B cell (primary cell): ENCODE data around the gene KCNG4. TPM values are rescaled to one million over a fixed set of nuclear protein-coding genes. Genes with fewer than 3 reads are reported as not detected.

Source experiments
- ATAC-seq: fragments of 200-7000 bp; cut with Tn5 transposase; one replicate; pipeline ENCODE4 v1.10.0; 2021; ENCODE audit warnings: low read depth, mild to moderate bottlenecking, moderate number of reproducible peaks, moderate library complexity
- CTCF ChIA-PET: fragments of 350-600 bp; sonication (Branson Sonifier 250); formaldehyde crosslinking; loops from one replicate; lab custom pipeline; 2021; ENCODE audit warnings: antibody characterized with exemption, inconsistent platforms; lab: Charles Lee
- POLR2A ChIA-PET: fragments of 350-600 bp; sonication (Branson Sonifier 250); formaldehyde crosslinking; loops from one replicate; lab custom pipeline; 2021; ENCODE audit warnings: antibody characterized with exemption; lab: Charles Lee
- DNase-seq: peaks from one replicate; pipeline ENCODE4 v3.0.0; 2013
- H2AFZ ChIP-seq: 2 replicates; pipeline ENCODE4 v1.6.1; 2012; ENCODE audit warnings: mild to moderate bottlenecking, low read depth, low read length; ENCODE audit not compliant: insufficient read depth, poor library complexity, severe bottlenecking
- H3K27ac ChIP-seq, 2 donors: 1 replicate in 1 of 2; 2 replicates in 1 of 2; pipeline ENCODE4 v1.5.1; 2012 to 2013; ENCODE audit warnings: low read length in 2 of 2, mild to moderate bottlenecking in 2 of 2, moderate library complexity in 1 of 2
- H3K27me3 ChIP-seq, 4 experiments: fragments of 200-600 bp in 1 of 4; sonication (generic) in 1 of 4; replicated peaks in 1 of 4; 1 replicate in 2 of 4; 2 replicates in 2 of 4; pipeline versions ENCODE4 v1.6.1 to v1.7.0; 2013 to 2016; ENCODE audit warnings: low read length in 3 of 4, mild to moderate bottlenecking in 2 of 4, mixed read lengths in 1 of 4, moderate library complexity in 1 of 4; ENCODE audit not compliant: insufficient read depth in 4 of 4, control insufficient read depth in 3 of 4; ENCODE audit errors: control extremely low read depth in 1 of 4
- H3K36me3 ChIP-seq, 2 experiments: replicated peaks in 1 of 2; 1 replicate in 1 of 2; 2 replicates in 1 of 2; pipeline versions ENCODE4 v1.6.1 to v1.7.1; 2013; ENCODE audit warnings: low read length in 1 of 2; ENCODE audit not compliant: insufficient read depth in 2 of 2, control insufficient read depth in 1 of 2; ENCODE audit errors: control extremely low read depth in 1 of 2, extremely low read depth in 1 of 2
- H3K4me1 ChIP-seq, 2 donors: fragments of 200-600 bp in 1 of 2; sonication (generic) in 1 of 2; 1 replicate in 1 of 2; 2 replicates in 1 of 2; pipeline versions ENCODE4 v1.5.1 to v1.6.1; 2013 to 2017; ENCODE audit warnings: low read length in 2 of 2; ENCODE audit not compliant: control insufficient read depth in 2 of 2, insufficient read depth in 2 of 2
- H3K4me2 ChIP-seq: replicated peaks from 2 replicates; pipeline ENCODE3; 2012; ENCODE audit warnings: mild to moderate bottlenecking, low read depth, low read length; ENCODE audit not compliant: poor library complexity, severe bottlenecking
- H3K4me3 ChIP-seq, 5 experiments: fragments of 200-600 bp in 1 of 5; sonication (generic) in 1 of 5; 1 replicate in 3 of 5; 2 replicates in 2 of 5; pipeline versions ENCODE4 v1.5.1 to v1.7.0; 2011 to 2016; ENCODE audit warnings: low read length in 4 of 5, mild to moderate bottlenecking in 4 of 5, low read depth in 2 of 5, control low read depth in 1 of 5, moderate library complexity in 1 of 5; ENCODE audit not compliant: insufficient read depth in 1 of 5; ENCODE audit errors: control extremely low read depth in 1 of 5, extremely low read depth in 1 of 5
- H3K79me2 ChIP-seq: fragments of 200-600 bp; sonication (generic); one replicate; pipeline ENCODE4 v1.6.0; 2016; ENCODE audit warnings: low read length; ENCODE audit not compliant: control insufficient read depth, insufficient read depth
- H3K9ac ChIP-seq: fragments of 200-600 bp; sonication (generic); 2 replicates; pipeline ENCODE4 v1.6.1; 2017; ENCODE audit warnings: mild to moderate bottlenecking, low read length, moderate library complexity
- H3K9me3 ChIP-seq, 3 donors: one replicate each; pipeline versions ENCODE4 v1.6.1 to v1.7.1; 2013; ENCODE audit warnings: low read length in 2 of 3; ENCODE audit not compliant: control insufficient read depth in 2 of 3, insufficient read depth in 1 of 3; ENCODE audit errors: control extremely low read depth in 1 of 3
- H4K20me1 ChIP-seq: 2 replicates; pipeline ENCODE4 v1.6.0; 2012; ENCODE audit warnings: mild to moderate bottlenecking, low read length; ENCODE audit not compliant: insufficient read depth, control insufficient read depth, poor library complexity, severe bottlenecking
- H3K27ac Mint-ChIP-seq: one replicate; pipeline ENCODE4 v1.8.0; 2021; ENCODE audit warnings: mixed read lengths
- H3K27me3 Mint-ChIP-seq: one replicate; pipeline ENCODE4 v1.8.0; 2021; ENCODE audit warnings: mixed read lengths
- H3K4me1 Mint-ChIP-seq: one replicate; pipeline ENCODE4 v1.8.0; 2021; ENCODE audit warnings: mixed read lengths
- H3K4me3 Mint-ChIP-seq: one replicate; pipeline ENCODE4 v1.8.0; 2021; ENCODE audit warnings: mixed read lengths
- H3K9me3 Mint-ChIP-seq: one replicate; pipeline ENCODE4 v1.8.0; 2022; ENCODE audit warnings: mixed read lengths; ENCODE audit not compliant: insufficient read depth
- EZH2 ChIP-seq: IDR thresholded peaks from 2 replicates; pipeline ENCODE4 v1.6.1; 2012; ENCODE audit warnings: borderline replicate concordance, low read depth, mild to moderate bottlenecking, moderate library complexity, low read length; ENCODE audit not compliant: insufficient read depth, poor library complexity, severe bottlenecking
- WGBS: methylation state at CpG from one replicate; pipeline ENCODE4 v1.1.5; 2013; ENCODE audit warnings: missing lambda C conversion rate; ENCODE audit not compliant: insufficient coverage; 5-methylcytosine and 5-hydroxymethylcytosine counted together
- intact Hi-C: fragments of 100-400 bp; cut with micrococcal nuclease; formaldehyde crosslinking; loops from one replicate; pipeline ENCODE4 v1.10.0; 2022
- polyA plus RNA-seq: library from polyadenylated mRNA; depleted of rRNA; stranded (reverse); fragments of >200 nt; gene quantifications from 2 replicates; pipeline ENCODE4 v1.2.3, GENCODE V29; 2012
- total RNA-seq, 2 donors: library from RNA; stranded (reverse); fragments of 120-200 nt in 1 of 2; gene quantifications; 1 replicate in 1 of 2; 2 replicates in 1 of 2; pipeline versions ENCODE4 v1.2.3 to v1.2.4, GENCODE V29; 2013 to 2022
- TF ChIP-seq, protein P1 (sequence below): fragments of 200-600 bp; IDR thresholded peaks from one replicate; pipeline ENCODE4 v1.8.0; 2022; ENCODE audit warnings: antibody characterized with exemption, mild to moderate bottlenecking

KCNG4 gene
- total and polyA plus RNA-seq, 2 donors (not counting 1 experiment from before 2014, with no cell fraction given), result not detected

DNA sequence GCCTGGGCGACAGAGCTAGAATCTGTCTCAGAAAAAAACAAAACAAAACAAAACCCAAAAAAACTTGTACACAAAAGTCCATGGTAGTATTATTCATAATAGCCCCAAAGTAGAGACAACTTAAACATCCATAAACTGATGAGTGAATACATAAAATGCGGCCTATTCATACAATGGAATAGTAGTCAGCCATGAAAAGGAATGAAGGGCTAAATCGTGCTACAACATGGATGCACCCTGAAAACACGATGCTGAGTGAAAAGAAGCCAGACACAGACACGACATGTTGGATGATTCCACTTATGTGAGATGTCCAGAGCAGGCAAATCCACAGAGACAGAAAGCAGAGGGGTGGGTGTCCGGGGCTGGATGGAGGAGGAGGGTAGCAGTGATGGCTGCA lies 12.3 kb downstream of the KCNG4 start:
- Mint-ChIP-seq H3K4me1 (no peaks in the 10 kb centered on the region), H3K27me3 (peaks cover 28% of the 10 kb centered on the region), H3K27ac (no peak overlapping the region), H3K9me3 (no peaks in the 10 kb centered on the region), H3K4me3 (no peak overlapping the region)
- TF ChIP-seq EZH2, result no peak
- TF ChIP-seq, protein P1, sequence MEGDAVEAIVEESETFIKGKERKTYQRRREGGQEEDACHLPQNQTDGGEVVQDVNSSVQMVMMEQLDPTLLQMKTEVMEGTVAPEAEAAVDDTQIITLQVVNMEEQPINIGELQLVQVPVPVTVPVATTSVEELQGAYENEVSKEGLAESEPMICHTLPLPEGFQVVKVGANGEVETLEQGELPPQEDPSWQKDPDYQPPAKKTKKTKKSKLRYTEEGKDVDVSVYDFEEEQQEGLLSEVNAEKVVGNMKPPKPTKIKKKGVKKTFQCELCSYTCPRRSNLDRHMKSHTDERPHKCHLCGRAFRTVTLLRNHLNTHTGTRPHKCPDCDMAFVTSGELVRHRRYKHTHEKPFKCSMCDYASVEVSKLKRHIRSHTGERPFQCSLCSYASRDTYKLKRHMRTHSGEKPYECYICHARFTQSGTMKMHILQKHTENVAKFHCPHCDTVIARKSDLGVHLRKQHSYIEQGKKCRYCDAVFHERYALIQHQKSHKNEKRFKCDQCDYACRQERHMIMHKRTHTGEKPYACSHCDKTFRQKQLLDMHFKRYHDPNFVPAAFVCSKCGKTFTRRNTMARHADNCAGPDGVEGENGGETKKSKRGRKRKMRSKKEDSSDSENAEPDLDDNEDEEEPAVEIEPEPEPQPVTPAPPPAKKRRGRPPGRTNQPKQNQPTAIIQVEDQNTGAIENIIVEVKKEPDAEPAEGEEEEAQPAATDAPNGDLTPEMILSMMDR, result no peak
- DNase-seq, result no peak
- H3K4me1 ChIP-seq, result no peaks in the 10 kb centered on the region
- no peak overlapping the region for H3K4me3 ChIP-seq
- no peaks in the 10 kb centered on the region for H3K36me3 ChIP-seq
- no peak for ATAC-seq
- intact Hi-C loops, result no loop called here
- no peaks in the 10 kb centered on the region for H4K20me1 ChIP-seq
- no peak overlapping the region for H3K27ac ChIP-seq
- POLR2A ChIA-PET, result no interaction called here
- H3K4me2 ChIP-seq, result no peak overlapping the region
- CTCF ChIA-PET, result no interaction called here
- no peaks in the 10 kb centered on the region for H3K9me3 ChIP-seq
- H2AFZ ChIP-seq, result no peak overlapping the region
- H3K27me3 ChIP-seq, result peaks cover 0 to 6% (median 0%) of the 10 kb centered on the region in 4 experiments
- WGBS, result 91% methylated on average over 5 of the region's 6 CpGs
- H3K79me2 ChIP-seq, result no peaks in the 10 kb centered on the region
- H3K9ac ChIP-seq, result no peak overlapping the region

DNA sequence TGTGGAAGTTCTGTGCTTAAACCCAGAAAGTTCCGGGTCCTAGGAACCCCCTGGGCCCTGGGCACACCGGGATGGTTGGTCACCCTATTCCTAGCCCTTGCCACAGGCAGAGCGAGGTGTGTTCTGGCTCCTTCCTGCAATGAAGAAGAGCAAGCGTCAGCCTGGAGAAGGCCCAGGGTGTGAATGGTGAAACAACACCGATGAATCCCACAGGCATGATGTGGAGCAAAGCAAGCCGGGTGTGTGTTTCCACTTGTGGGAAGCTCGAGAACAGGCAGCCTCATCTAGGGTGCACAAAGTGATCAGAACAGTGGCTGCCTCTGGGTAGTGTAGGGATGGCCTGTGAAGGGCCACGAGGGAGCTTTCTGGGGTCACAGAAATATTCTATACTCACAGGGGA lies 13.8 kb downstream of the KCNG4 start:
- intact Hi-C loops, result no loop called here
- Histone ChIP-seq H3K9me3 (no peaks in the 10 kb centered on the region), H3K27me3 (peaks cover 0 to 6% (median 0%) of the 10 kb centered on the region in 4 experiments), H3K4me3 (no peak overlapping the region), H3K79me2 (no peaks in the 10 kb centered on the region), H3K27ac (no peak overlapping the region), H4K20me1 (no peaks in the 10 kb centered on the region), H3K4me2 (no peak overlapping the region), H2AFZ (no peak overlapping the region), H3K4me1 (no peaks in the 10 kb centered on the region), H3K36me3 (no peaks in the 10 kb centered on the region), H3K9ac (no peak overlapping the region)
- Mint-ChIP-seq H3K27ac (no peak overlapping the region), H3K4me3 (no peak overlapping the region), H3K4me1 (no peaks in the 10 kb centered on the region), H3K27me3 (peaks cover 24% of the 10 kb centered on the region), H3K9me3 (no peaks in the 10 kb centered on the region)
- DNase-seq, result no peak
- POLR2A ChIA-PET, result no interaction called here
- WGBS, result 87% methylated on average over 7 of the region's 8 CpGs
- TF ChIP-seq EZH2, result no peak
- TF ChIP-seq, protein P1, result no peak
- no peak for ATAC-seq
- CTCF ChIA-PET, result no interaction called here
